Type B pancreatic cell (in vitro differentiated cells): ENCODE results near the gene RPAP2. TPM values are rescaled to one million over a fixed set of nuclear protein-coding genes. Genes with fewer than 3 reads are reported as not detected.
A peak's percentile ranks its signal among the peaks of the same experiment; 100 is the strongest.
"Not testable (repeated sequence)": the region's sequence is repeated elsewhere in the genome, so short reads cannot be mapped to it uniquely, and the experiment has no call there.

ENCODE experiments used
- DNase-seq: peaks from one replicate; pipeline ENCODE4 v3.0.0; 2021; ENCODE audit warnings: mixed read lengths; ENCODE audit not compliant: unreplicated experiment; ENCODE audit errors: extremely low spot score
- H3K27ac Mint-ChIP-seq: 2 replicates; pipeline ENCODE4 v1.8.0; 2021; ENCODE audit warnings: mild to moderate bottlenecking, mixed read lengths
- H3K27me3 Mint-ChIP-seq: 2 replicates; pipeline ENCODE4 v1.8.0; 2021; ENCODE audit warnings: mixed read lengths
- H3K36me3 Mint-ChIP-seq: 2 replicates; pipeline ENCODE4 v1.8.0; 2021; ENCODE audit warnings: mixed read lengths
- H3K4me1 Mint-ChIP-seq: one replicate; pipeline ENCODE4 v1.8.0; 2021; ENCODE audit warnings: mixed read lengths; ENCODE audit not compliant: unreplicated experiment
- H3K4me3 Mint-ChIP-seq: 2 replicates; pipeline ENCODE4 v1.8.0; 2021; ENCODE audit warnings: mild to moderate bottlenecking, mixed read lengths
- H3K9me3 Mint-ChIP-seq: 2 replicates; pipeline ENCODE4 v1.8.0; 2021; ENCODE audit warnings: mixed read lengths
- CTCF ChIP-seq: fragments of 200-600 bp; sonication (generic); conservative IDR thresholded peaks from 2 replicates; pipeline ENCODE4 v1.5.0; 2021; ENCODE audit warnings: antibody characterized with exemption, mild to moderate bottlenecking
- total RNA-seq: library from RNA; stranded (reverse); gene quantifications from 2 replicates; pipeline ENCODE4 v1.2.1, GENCODE V29; 2021; ENCODE audit warnings: low replicate concordance

Gene RPAP2
- total RNA-seq, 1 donor from 2014 or later: 42.3 TPM

- Mint-ChIP-seq H3K4me1 (no peaks in the 10 kb centered on the region), H3K9me3 (no peaks in the 10 kb centered on the region), H3K27me3 (no peaks in the 10 kb centered on the region), H3K27ac (no peak overlapping the region), H3K4me3 (no peak overlapping the region), H3K36me3 (peaks cover 57% of the 10 kb centered on the region)
- DNase-seq: no peak
- no peak for TF ChIP-seq CTCF
Measured at GRCh38 chr1:92276082-92276481, 22.8 kb upstream of the RPAP2 start.

- Mint-ChIP-seq H3K27ac (no peak overlapping the region), H3K4me1 (no peaks in the 10 kb centered on the region), H3K36me3 (peaks cover 65% of the 10 kb centered on the region), H3K9me3 (no peaks in the 10 kb centered on the region), H3K4me3 (no peak overlapping the region), H3K27me3 (no peaks in the 10 kb centered on the region)
- DNase-seq: no peak
- TF ChIP-seq CTCF: no peak
Measured at GRCh38 chr1:92277105-92277723, 21.6 kb upstream of the RPAP2 start.

GRCh38 chr1:92279781-92280180 is 19.1 kb upstream of the RPAP2 start:
- H3K36me3 Mint-ChIP-seq: peaks cover 72% of the 10 kb centered on the region
- not testable (repeated sequence) for H3K9me3 Mint-ChIP-seq, H3K4me3 Mint-ChIP-seq, DNase-seq, H3K27me3 Mint-ChIP-seq, H3K4me1 Mint-ChIP-seq, H3K27ac Mint-ChIP-seq

GRCh38 chr1:92281411-92281810 is 17.4 kb upstream of the RPAP2 start:
- not testable (repeated sequence) for DNase-seq, H3K27ac Mint-ChIP-seq, H3K4me1 Mint-ChIP-seq, H3K9me3 Mint-ChIP-seq, H3K27me3 Mint-ChIP-seq, H3K4me3 Mint-ChIP-seq
- peaks cover 71% of the 10 kb centered on the region for H3K36me3 Mint-ChIP-seq

- no peak overlapping the region for H3K27ac Mint-ChIP-seq
- no peak overlapping the region for H3K4me3 Mint-ChIP-seq
- TF ChIP-seq CTCF: peak; percentile 80
- no peaks in the 10 kb centered on the region for H3K27me3 Mint-ChIP-seq
- H3K9me3 Mint-ChIP-seq: no peaks in the 10 kb centered on the region
- no peak for DNase-seq
- peaks cover 31% of the 10 kb centered on the region for H3K36me3 Mint-ChIP-seq
- peaks cover 6% of the 10 kb centered on the region for H3K4me1 Mint-ChIP-seq
Measured at GRCh38 chr1:92291372-92291999, 7.4 kb upstream of the RPAP2 start.

GRCh38 chr1:92298213-92298572 is 666 bp upstream of the RPAP2 start:
- Mint-ChIP-seq H3K9me3 (no peaks in the 10 kb centered on the region), H3K27me3 (no peaks in the 10 kb centered on the region), H3K27ac (peak overlapping the region; percentile 98), H3K4me3 (peak overlapping the region; percentile 97), H3K4me1 (peaks cover 15% of the 10 kb centered on the region), H3K36me3 (peaks cover 21% of the 10 kb centered on the region)
- no peak for DNase-seq
- peak; percentile 71 for TF ChIP-seq CTCF
